RPMI8226 (cell line): ENCODE data around the gene UBE2G2.

Source experiments
- DNase-seq: peaks from one replicate; pipeline ENCODE4 v3.0.0-alpha.2; 2015

Gene UBE2G2, protein sequence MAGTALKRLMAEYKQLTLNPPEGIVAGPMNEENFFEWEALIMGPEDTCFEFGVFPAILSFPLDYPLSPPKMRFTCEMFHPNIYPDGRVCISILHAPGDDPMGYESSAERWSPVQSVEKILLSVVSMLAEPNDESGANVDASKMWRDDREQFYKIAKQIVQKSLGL

DNA sequence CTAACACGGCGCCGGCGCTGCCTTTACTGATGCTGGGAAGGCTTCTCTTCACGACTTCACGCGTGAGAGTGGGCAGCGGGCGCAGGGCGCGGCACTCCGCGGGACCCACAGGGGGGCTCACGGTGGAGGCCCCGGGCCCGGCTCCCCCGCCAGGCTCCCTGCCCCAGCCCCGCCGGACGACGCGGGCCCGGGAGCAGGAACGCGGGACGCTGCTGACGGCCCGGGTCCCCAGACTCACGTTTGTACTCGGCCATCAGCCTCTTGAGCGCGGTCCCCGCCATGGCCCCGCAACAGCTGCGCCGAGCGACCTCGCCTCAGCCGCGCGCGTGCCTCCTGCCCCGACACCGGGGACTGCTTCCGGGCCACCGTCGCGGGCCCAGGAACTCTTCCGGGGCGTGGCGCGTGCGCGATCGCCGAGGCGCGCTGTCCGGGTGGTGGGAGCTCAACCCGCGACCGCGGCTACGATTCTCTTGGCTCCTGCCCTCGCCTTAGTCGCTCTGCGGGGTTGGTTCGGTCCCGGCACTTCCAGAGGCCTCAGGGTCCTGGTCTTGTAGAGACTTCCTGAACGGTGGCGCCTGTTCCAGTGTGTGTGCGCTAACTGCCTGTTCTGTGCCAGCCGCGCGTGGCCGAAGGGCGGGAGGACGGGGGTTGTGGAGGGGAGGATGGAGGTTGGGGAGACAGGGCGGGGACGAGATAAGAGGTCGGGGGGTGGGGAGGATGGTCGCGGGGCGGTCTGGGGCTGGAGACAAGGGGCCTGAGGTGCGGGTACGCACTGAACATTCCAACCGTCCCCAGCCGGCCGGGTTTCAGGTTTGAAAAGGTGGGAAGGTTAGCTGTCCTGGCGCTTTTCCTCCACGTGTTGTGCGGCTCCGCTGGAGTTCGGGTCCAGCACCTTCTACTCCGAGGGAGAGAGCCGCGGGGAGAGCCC, at the start of gene UBE2G2:
UBE2G2 (minus strand) TSS at position 353 of the 928 bp plus-strand sequence; CDS start at position 281, 72 bp downstream.
- peak; percentile 93 for DNase-seq

DNA sequence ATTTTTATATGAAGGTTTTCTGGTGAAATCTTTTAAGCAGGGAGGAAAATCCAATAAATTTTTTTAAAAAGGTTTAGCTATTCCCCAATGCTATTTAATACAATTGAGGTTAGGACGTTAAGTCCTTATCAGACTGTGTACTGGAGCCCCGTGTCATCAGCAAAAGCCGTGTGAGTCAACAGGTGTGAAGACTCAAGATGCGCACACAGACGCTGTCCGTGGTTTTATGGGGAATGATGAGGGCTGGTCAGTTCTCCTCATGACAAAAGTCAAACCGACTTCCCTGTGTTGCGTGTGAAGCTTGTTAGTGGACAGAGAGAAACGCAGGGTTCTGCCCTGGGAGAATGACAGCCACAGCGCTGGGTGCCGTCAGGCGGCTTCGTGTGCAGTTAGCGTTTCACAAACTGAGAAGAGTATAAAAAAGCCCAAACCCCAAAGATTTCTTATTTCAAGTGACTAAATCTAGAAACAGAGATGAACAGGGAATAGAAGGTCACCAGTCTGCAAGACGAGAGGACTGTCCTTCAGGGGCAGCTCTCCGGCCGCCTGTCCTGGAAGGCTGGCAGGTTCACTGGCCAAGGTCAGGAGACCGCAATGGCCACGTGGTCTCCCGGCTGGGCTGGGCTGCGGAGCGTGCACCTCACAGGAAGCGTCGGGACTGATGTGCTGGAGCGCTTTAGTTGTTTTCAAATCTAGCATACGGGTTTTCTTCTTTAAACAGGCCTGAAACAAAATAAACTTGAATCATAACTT, 49.5 kb upstream of the UBE2G2 start:
- no peak for DNase-seq

DNA sequence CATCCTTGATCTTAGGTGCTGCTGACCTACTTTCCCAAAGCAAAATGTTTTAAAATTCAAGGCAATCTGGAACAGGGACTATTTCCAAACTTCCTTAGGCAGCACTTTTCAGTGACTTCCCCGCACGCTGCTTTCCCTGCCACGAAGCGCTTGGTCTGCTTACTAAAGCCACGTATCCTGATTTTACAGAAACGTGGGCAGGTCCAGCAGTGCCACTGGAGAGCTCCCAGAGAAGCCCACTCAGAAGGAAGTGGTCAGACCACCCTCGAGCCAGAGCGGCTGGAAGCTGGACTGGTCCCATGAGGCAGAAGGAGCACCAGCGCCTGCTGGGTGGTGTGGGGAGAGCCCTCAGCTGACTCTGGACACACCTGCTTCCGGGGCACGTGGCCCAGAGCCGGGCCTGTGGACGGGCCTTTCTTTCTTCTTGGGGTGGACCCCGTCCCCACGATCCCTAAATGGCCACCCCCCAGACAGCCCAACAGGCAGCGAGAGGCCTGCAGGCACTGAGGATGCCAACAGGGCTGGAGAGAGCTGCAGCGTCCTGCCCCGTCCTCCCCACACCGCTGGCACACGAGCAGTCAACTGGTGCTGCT, 48.7 kb upstream of the UBE2G2 start:
- DNase-seq: no peak

DNA sequence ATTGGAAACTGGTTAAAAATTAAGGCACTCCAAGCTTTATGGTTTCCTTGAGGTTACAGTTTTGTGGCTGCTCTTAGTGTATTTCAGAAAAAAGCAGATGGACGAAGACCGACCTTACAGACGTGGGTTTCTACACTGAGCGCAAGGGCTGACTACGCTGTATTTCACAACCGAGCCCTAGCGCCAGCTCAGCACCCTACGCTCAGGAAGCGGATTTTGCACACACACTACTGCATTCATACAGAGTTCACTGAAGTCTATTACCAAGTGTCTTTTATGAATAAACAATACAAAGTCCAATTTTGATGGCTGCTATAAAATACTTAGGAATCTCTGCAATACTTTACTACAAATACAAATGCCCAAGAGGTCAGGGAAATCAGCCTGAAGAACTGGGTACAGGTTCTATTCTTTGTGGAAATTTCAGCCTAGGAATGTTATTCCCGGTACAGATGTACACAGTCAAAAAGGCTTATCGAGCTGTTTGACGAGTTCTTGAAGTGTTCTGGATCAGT, 48.1 kb upstream of the UBE2G2 start:
- no peak for DNase-seq

DNA sequence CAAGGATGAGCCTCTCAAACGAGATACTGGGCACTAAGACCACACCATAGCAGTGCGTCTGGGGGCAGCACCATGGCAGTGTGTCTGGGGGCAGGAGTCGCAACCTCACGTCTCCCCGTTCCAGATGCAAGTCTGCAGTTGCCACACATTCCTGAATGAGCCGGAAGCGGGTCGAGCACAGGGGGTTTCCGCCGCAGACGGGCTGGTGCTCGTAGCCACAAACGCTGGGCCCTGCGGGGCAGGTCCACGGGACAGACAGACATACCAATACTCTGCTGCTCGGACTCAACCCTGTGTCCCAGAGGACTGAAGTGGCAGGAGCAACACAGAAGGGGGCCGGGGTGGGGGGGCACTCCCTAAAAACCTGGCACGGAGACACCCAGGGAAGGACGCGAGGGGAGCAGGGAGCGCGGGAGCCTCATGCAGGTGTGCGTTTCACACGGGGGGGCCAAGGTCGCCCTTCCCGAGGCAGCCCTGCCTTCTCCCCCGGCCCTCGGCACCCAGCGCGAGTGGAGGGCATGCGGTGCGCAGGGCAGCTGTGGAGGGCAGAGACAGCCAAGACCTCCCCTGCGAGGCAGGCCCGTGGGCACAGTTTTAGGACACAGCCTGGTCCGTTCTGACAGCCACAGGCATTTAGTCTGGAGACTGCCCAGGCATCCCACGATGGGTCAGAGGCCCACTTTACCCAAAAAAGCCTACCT, 47.4 kb upstream of the UBE2G2 start:
- no peak for DNase-seq

DNA sequence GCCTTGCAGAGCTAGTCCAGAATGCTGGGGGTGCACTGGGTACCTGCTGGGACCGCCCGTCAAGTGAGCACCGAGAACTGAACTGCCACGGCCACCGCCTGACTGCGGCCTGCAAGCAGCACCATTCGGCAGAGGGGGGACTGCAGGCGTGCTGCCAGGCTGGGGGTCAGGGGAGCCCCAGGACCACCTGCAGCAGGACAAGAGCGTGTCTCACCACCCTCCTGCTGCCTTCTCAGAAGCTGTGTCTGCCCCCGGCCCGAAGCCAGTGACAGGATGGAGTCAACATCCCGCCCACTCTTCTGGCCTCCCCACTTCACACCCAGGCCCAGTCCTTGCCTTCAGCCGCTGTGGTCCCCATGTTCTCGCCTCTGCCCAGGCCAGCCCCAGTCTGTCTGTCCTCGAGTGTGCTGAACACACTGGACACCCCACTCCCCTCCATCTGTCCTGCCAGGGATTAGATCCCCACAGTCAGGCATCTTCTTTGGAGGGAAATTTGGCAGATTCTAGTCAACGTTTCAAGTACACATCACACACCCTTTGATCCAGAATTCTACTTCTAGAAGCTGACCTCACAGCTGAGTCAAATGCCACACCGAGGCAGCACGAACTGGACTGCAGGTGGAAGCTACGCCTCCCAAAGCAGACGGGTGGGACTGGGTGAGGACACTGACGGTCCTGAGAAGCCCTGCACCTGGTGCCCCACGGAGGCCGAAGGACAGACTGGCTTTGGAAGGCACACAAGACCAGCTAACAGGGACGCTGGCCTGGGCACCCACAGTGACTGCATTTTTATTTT, 45.8 kb upstream of the UBE2G2 start:
- DNase-seq: no peak

DNA sequence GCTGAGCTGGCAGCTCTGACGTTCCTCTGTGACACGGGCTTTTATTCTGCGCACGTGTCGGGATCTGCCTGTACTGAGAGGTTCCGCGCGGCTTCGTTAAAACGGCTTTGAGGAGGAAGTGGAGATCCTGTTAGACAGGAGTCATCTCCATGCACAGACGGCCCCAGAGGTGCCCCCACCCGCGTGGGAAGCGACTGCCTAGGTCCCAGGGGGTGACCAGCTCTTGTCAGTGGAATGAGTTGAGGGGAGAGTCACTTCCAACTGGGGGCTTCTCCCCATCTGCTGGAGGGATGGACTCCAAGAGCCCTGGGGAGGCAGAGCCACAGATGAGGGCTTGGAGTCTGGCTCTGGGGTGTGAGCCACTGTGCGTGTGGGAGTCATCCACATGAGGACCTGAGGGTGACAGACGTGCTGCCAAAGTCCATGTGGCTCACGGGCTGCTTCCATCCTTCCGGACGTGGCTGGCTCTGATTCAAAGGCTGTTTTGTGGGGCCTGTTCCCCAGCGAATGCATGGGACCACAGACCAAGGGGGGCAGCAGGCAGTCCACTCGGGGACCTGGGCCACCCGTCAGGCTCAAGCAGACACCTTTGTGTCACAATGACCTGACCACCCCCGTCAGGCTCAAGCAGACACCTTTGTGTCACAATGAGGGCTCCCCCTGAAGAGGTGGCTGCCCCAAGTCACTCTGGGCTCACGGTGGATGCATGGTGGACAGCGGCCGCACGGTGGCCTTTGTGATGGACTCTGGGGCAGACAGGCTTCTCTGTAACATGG, 45.1 kb upstream of the UBE2G2 start:
- DNase-seq: no peak

DNA sequence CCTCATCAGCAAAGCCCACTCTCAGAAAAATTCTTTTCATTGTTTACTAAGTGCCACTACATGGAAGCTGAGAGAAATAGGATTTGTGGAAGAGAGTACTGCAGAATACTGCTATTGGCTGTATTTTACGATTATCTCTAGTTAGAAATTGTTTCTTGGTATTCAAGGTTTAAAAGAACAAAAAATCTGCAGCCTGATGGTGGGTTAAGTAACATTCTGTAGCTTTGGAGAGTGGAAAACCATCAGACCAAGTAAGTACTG, 44.5 kb upstream of the UBE2G2 start:
- DNase-seq: no peak

DNA sequence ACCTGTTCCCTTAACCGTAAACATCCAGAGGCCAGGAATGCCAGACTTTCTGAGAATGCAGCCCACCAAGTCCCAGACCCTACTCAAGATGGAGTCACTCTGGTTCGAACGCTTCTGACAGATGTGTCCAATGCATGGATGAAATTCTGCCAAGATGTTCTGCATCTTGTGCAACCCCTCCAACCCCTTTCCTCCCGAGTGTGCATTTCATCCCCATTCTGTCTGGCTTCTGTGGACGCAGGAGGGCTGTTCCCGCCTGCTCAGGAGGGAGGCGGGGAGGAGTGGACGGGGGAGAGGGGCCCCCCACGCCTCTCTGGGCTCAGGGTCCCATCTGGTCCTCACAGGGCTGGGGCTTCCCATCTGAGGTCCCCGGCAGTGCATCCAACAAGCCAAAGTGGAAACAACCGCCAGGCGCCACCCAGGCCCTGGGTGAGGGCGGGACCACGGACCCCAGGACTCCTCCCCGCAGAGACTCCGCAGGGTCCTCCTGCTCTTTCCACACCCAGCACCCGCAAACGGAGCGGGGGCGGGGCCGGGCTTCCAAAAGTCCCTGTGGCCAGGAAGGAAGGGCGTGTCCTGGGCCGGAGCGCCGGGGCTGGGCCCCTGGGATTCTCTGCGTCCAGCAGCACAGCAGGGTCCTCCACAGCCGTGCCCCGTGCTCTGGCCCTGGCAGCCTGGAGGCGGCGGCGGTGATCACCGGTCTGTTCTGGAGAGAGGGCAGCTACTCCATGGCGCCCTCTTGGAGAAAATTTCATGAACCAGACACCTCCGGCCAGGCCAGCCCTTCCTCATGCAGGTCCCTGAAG, 44.0 kb upstream of the UBE2G2 start:
- peak; percentile 80 for DNase-seq

DNA sequence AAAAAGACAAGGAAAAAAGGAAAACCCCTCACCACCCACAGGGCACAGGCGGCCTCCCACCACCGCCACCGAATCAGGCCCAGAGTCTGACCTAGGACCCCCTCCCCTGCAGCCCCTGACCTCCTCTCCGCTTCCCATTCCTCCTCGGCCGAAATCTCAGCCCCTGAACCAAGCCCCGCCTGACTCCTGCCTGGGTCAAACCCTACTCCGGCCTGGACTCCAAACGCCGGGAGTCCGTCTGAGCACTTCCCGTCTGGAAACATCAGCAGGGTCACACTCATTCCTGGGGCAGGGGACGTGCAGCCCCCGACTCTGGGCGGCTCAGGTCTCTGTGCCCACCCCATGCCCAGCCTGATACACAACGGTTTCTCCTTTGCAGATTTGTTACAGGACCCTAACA, 42.6 kb upstream of the UBE2G2 start:
- no peak for DNase-seq

DNA sequence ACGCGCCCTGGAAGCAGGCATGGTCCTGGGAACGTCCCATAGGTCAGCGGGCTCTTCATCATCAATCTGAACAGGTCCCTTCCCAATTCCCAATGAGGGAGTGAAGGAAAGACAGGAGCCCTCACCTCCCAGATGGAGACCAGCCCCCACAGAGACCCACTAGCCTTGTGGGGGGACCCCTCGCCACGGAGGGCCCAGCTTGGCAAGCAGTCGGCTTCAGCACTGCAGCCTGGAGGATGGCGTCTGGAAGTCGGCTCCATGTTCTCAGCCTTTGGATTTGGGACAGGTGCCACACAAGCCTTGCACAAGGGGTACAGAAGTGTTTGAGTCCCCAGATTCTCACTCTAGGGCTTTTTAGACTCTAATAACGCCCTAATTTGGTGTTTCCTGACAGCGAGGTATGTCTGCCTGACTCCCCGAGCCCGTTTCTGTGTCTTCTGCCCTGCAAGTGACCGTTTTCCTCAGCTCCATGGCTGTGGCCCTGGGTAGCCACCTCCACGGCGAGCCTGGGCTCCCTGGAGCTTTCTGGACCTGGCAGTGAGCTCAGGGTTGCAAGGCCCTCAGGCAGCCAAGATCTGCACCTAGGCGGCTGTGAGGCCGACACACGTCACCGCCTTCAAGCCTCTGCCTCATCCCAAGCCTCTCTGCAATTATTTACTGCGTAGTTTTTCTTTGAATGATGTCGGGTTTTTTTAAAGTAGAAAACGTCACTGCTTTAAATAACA, 41.3 kb upstream of the UBE2G2 start:
- DNase-seq: no peak

DNA sequence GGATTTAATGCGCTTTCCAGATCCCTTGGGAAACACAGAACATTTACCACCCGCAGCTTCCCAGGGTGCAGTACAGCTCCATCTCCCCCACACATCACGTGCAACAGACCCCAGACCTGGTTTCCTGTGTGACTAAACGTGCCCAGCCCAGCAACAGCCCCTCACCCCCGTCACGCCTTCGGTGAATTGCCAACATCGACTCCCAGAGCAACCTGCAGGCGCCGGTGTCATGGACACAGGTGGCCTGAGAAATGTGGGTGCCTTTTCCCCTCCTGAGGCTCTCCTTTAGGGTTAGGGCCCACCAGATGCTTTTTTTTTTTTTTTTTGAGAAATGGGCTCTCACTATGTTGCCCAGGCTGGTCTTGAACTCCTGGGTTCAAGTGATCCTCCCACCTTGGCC, 40.5 kb upstream of the UBE2G2 start:
- DNase-seq: no peak

DNA sequence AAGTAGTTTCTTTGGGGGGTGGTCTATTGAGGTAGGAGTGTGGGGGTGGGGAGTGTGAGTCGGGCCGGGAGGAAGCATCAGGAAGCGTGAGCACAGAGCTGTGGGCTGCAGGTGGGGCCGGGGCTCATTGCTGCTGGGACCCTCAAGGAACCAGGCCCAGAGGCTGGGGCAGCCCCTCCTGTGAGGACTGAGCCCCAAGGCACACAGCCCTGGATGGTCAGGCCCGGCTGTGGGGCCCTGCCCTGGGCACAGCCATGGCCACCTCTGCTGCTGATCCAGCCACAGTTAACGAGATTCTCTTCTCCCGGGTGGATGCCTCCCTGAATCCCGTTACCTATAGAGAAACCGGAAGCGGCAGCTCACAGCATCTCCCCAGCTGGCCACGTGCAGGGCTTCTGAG, 39.2 kb upstream of the UBE2G2 start:
- no peak for DNase-seq

DNA sequence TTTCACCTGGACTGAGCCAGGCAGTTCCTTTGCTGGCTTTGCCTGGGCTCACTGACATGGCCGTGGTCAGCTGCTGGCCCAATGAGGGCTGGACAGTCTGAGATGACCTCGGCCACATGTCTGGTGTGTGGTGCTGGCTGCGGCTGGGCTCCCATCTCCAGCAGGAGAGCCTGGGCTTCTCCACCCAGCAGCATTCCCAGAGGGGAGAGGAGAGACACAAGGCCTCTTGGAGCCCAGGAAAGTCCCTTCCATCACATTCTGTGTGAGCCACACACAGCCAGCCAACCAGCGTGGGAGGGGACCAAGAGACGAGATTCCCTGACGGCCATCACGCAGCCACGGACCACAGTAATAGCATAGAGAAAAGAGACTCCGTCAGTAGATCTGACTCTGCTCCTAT, 37.3 kb upstream of the UBE2G2 start:
- no peak for DNase-seq

DNA sequence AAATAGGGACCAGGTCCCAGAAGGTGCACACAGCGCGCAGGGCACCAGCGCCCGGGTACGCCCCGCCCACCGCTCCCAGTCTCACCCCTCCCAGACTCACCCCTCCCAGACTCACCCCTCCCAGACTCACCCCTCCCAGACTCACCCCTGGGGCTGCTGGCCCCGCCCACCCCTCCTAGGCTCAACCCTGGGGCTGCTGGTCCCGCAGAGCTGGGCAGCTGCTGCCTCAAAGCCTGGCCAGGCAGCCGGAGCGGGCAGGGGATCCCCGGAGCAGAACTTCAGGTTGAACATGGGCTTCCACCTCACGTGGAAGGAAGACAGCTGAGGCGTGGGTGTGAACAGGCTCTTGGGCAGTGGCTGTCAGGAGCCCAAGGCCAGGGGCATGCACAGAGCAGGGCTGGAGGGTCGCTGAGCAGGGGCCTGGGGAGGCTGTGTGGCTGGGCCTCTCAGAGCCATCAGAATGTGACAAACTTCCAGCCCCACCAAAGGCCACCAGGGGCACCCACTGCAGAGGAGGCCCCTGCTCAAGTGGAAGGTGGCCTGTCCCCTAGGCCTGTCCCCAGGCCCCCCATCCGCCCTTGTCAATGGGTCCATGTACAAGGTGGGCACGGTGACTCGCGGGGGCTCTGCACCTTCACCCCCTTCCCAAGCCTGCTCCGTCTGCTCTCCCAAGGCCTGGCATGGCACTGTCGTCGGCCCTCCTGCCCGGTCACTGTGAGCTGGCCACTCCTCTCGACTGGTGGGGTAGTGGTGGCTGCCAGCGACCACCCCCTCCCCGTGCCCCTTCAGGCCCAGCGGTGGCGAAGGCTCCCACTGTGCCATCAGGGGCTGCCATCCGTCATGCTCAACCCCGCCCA, 36.6 kb upstream of the UBE2G2 start:
- no peak for DNase-seq

DNA sequence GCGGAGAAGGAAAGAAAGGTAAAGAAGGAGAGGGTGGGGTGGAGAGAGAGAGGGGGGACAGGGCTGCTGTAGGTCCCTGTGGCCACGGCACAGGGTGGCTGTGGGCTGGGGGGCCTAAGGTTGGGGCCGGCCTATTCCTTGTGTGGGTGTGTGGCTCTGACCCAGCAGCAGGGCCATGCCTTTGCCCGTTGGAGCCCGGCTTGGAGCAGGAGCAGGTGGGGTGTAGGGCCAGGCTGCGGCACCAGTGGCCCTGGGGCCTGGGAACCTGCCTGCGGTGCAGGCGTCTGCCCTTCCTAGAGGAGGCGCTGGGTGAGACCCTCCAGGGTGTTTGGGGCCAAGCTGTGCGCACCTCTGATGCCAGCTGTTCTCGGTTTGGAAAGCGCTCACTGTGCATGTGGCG, 35.9 kb upstream of the UBE2G2 start:
- no peak for DNase-seq

DNA sequence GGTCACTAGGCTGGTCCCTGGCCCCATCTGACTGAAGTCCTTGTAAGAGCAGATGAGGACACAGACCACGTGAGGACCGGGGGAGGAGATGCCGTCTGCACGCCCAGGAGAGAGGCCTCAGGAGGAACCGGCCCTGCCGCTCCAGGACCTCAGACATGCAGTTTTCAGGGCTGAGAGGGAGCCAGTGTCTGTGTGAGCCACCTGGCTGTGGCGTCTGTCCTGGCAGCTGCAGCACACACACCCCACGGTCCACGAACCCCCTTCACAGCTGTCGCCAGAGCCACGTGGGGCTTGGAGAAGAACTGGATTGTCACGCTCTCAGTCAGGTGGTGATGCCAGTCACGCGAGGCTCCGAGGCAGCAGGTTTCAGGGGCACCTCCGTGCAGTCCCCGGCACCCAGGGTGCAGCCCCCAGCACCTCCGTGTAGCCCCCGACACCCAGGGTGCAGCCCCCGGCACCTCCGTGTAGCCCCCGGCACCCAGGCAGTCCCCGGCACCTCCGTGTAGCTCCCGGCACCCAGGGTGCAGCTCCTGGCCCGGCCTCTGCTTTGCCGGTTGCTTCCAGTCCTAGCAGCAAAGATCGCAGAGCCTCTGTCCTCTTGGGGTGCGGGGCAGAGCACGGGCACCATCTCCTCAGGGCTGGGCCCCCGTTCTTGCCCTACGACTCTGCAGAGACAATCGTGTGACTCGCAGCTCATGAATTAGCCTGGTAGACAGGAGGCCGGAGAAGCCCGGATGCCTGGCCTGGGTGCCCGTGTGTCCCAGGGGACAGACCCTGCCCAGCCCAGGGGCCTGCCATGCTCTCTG, 35.2 kb upstream of the UBE2G2 start:
- peak; percentile 78 for DNase-seq

DNA sequence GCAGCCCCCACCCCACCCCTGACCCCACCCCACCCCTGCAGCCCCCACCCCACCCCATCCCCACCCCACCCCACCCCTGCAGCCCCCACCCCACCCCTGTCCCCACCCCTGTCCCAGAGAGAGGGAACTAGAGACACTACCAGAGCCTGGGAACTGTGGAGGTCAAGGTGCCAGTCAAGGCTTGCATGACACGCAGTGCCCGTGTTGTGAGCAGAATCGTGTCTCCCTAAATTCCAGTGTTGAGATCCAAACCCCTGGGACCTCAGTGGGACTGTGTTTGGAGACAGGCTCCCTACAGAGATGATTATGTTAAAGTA, 34.7 kb upstream of the UBE2G2 start:
- no peak for DNase-seq
